Parathyroid adenoma (tissue), 2 donors: Measurements from ENCODE around the gene DOK7.

Experiments
- H2AFZ ChIP-seq: fragments of 300-600 bp; sonication (generic); one replicate; pipeline ENCODE4 v1.7.0; 2017; ENCODE audit warnings: antibody characterized with exemption, mild to moderate bottlenecking
- H3K27ac ChIP-seq: fragments of 300-600 bp; sonication (generic); one replicate; pipeline ENCODE4 v1.7.0; 2017
- H3K27me3 ChIP-seq: fragments of 300-600 bp; sonication (generic); one replicate; pipeline ENCODE4 v1.7.0; 2017; ENCODE audit warnings: low read length; ENCODE audit not compliant: control insufficient read depth, insufficient read depth
- H3K36me3 ChIP-seq: fragments of 300-600 bp; sonication (generic); one replicate; pipeline ENCODE4 v1.7.0; 2017; ENCODE audit warnings: low read length; ENCODE audit not compliant: control insufficient read depth, insufficient read depth
- H3K4me1 ChIP-seq: fragments of 300-600 bp; sonication (generic); one replicate; pipeline ENCODE4 v1.7.0; 2017; ENCODE audit warnings: control low read depth
- H3K4me2 ChIP-seq: fragments of 300-600 bp; sonication (generic); one replicate; pipeline ENCODE4 v1.7.0; 2017; ENCODE audit warnings: low read length
- H3K4me3 ChIP-seq: fragments of 300-600 bp; sonication (generic); one replicate; pipeline ENCODE4 v1.7.0; 2017; ENCODE audit warnings: low read depth, low read length
- H3K79me2 ChIP-seq: fragments of 300-600 bp; sonication (generic); one replicate; pipeline ENCODE4 v1.7.0; 2017; ENCODE audit warnings: control low read depth
- H3K9ac ChIP-seq: fragments of 300-600 bp; sonication (generic); one replicate; pipeline ENCODE4 v1.7.0; 2017; ENCODE audit warnings: mild to moderate bottlenecking
- H3K9me3 ChIP-seq: fragments of 300-600 bp; sonication (generic); one replicate; pipeline ENCODE4 v1.7.0; 2017; ENCODE audit warnings: low read length; ENCODE audit not compliant: control insufficient read depth
- CTCF ChIP-seq: fragments of 300-600 bp; sonication (generic); IDR thresholded peaks from one replicate; pipeline ENCODE4 v1.7.0; 2017; ENCODE audit warnings: antibody characterized with exemption, mild to moderate bottlenecking
- donor health status: primary hyperparathyroidism.

The DOK7 gene

GRCh38 chr4:3426465-3427133 lies 36.5 kb upstream of the DOK7 start:
- no peak for TF ChIP-seq CTCF
- no peaks in the 10 kb centered on the region for H3K79me2 ChIP-seq
- H3K4me2 ChIP-seq, result no peak overlapping the region
- H3K9me3 ChIP-seq, result no peaks in the 10 kb centered on the region
- H3K4me3 ChIP-seq, result no peak overlapping the region
- no peaks in the 10 kb centered on the region for H3K36me3 ChIP-seq
- no peak overlapping the region for H2AFZ ChIP-seq
- no peak overlapping the region for H3K9ac ChIP-seq
- H3K4me1 ChIP-seq, result no peaks in the 10 kb centered on the region
- no peaks in the 10 kb centered on the region for H3K27me3 ChIP-seq
- H3K27ac ChIP-seq, result no peak overlapping the region

GRCh38 chr4:3427134-3427476 lies 36.0 kb upstream of the DOK7 start:
- Histone ChIP-seq H3K4me1 (no peaks in the 10 kb centered on the region), H3K4me2 (no peak overlapping the region), H3K27me3 (no peaks in the 10 kb centered on the region), H3K27ac (no peak overlapping the region), H3K9ac (no peak overlapping the region), H3K4me3 (no peak overlapping the region), H3K9me3 (no peaks in the 10 kb centered on the region), H3K79me2 (no peaks in the 10 kb centered on the region), H2AFZ (no peak overlapping the region), H3K36me3 (no peaks in the 10 kb centered on the region)
- no peak for TF ChIP-seq CTCF

- Histone ChIP-seq H3K9ac (no peak overlapping the region), H2AFZ (no peak overlapping the region), H3K4me2 (no peak overlapping the region), H3K79me2 (no peaks in the 10 kb centered on the region), H3K4me1 (no peaks in the 10 kb centered on the region), H3K4me3 (no peak overlapping the region), H3K9me3 (no peaks in the 10 kb centered on the region), H3K36me3 (no peaks in the 10 kb centered on the region), H3K27me3 (no peaks in the 10 kb centered on the region), H3K27ac (no peak overlapping the region)
- TF ChIP-seq CTCF, result no peak
Measured at GRCh38 chr4:3427706-3428446, 35.2 kb upstream of the DOK7 start.

- Histone ChIP-seq H3K4me2 (no peak overlapping the region), H3K9me3 (no peaks in the 10 kb centered on the region), H3K36me3 (no peaks in the 10 kb centered on the region), H3K4me1 (no peaks in the 10 kb centered on the region), H3K79me2 (no peaks in the 10 kb centered on the region), H3K27me3 (no peaks in the 10 kb centered on the region), H3K27ac (no peak overlapping the region), H3K4me3 (no peak overlapping the region), H3K9ac (no peak overlapping the region), H2AFZ (no peak overlapping the region)
- no peak for TF ChIP-seq CTCF
Measured at GRCh38 chr4:3429651-3430050, 33.5 kb upstream of the DOK7 start.

- H3K79me2 ChIP-seq, result no peaks in the 10 kb centered on the region
- no peaks in the 10 kb centered on the region for H3K36me3 ChIP-seq
- H3K27ac ChIP-seq, result no peak overlapping the region
- no peak for TF ChIP-seq CTCF
- H3K9me3 ChIP-seq, result no peaks in the 10 kb centered on the region
- no peaks in the 10 kb centered on the region for H3K27me3 ChIP-seq
- no peak overlapping the region for H3K9ac ChIP-seq
- H2AFZ ChIP-seq, result no peak overlapping the region
- H3K4me1 ChIP-seq, result no peaks in the 10 kb centered on the region
- H3K4me2 ChIP-seq, result no peak overlapping the region
- no peak overlapping the region for H3K4me3 ChIP-seq
Measured at GRCh38 chr4:3430524-3430923, 32.6 kb upstream of the DOK7 start.
